Epithelial cell of proximal tubule (primary cell): ENCODE results near the gene IL6R. TPM values are rescaled to one million over a fixed set of nuclear protein-coding genes. Genes with fewer than 3 reads are reported as not detected.

ENCODE experiments used
- DNase-seq: peaks from one replicate; pipeline ENCODE4 v3.0.0-alpha.2; 2011; ENCODE audit warnings: low read depth
- H3K4me3 ChIP-seq: 2 replicates; pipeline ENCODE4 v1.5.1; 2011; ENCODE audit warnings: low read depth, mild to moderate bottlenecking, low read length
- total RNA-seq: library from RNA; depleted of rRNA; stranded (reverse); fragments of >200 nt; gene quantifications from 2 replicates; pipeline ENCODE4 v1.2.3, GENCODE V29; 2015
- TF ChIP-seq, protein P1 (sequence below): conservative IDR thresholded peaks from 2 replicates; pipeline ENCODE4 v1.5.1; 2012; ENCODE audit warnings: low read depth, mild to moderate bottlenecking, low read length

Gene IL6R
- total RNA-seq, 1 donor from 2014 or later: 9.5 TPM

DNA sequence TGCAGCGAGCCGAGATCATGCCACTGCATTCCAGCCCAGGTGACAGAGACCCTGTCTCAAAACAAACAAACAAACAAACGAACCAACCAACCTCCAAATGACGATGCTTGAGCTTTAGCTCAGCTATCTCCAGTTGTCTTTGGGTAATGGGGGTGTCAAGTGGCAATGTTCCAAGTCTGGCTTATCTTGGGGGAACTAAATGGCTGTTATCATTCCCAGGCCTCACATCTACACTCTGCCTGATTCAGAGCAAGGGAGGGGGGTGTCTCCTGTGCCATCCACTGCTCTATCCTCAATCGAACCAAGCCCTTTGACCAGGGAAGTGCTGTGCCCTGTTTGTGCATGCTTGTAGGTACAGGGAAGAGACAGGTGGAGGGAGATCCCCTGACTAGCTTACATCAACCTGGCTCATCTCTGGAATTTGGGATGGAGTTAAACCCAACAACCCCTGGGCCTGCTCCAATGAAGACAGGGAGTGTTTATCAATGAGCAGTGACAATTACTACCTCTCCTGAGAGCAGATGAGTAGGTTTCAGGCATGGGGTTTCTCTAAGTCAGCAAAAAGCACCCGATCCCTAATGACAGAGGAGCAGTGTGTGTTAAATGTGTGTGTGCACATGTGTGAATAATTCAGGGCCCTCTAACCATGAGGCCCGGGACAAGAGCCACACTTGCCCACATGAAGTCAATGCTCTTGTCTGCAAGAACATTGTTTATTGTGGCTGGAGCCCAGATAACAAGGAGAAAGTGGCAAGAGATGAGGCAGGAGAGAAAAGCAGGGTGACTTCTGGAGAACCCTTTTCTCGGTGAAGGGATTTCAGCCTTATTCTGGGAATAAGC, 20.3 kb upstream of the IL6R start:
- H3K4me3 ChIP-seq: no peak overlapping the region
- no peak for DNase-seq
- TF ChIP-seq, protein P1, sequence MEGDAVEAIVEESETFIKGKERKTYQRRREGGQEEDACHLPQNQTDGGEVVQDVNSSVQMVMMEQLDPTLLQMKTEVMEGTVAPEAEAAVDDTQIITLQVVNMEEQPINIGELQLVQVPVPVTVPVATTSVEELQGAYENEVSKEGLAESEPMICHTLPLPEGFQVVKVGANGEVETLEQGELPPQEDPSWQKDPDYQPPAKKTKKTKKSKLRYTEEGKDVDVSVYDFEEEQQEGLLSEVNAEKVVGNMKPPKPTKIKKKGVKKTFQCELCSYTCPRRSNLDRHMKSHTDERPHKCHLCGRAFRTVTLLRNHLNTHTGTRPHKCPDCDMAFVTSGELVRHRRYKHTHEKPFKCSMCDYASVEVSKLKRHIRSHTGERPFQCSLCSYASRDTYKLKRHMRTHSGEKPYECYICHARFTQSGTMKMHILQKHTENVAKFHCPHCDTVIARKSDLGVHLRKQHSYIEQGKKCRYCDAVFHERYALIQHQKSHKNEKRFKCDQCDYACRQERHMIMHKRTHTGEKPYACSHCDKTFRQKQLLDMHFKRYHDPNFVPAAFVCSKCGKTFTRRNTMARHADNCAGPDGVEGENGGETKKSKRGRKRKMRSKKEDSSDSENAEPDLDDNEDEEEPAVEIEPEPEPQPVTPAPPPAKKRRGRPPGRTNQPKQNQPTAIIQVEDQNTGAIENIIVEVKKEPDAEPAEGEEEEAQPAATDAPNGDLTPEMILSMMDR: no peak

DNA sequence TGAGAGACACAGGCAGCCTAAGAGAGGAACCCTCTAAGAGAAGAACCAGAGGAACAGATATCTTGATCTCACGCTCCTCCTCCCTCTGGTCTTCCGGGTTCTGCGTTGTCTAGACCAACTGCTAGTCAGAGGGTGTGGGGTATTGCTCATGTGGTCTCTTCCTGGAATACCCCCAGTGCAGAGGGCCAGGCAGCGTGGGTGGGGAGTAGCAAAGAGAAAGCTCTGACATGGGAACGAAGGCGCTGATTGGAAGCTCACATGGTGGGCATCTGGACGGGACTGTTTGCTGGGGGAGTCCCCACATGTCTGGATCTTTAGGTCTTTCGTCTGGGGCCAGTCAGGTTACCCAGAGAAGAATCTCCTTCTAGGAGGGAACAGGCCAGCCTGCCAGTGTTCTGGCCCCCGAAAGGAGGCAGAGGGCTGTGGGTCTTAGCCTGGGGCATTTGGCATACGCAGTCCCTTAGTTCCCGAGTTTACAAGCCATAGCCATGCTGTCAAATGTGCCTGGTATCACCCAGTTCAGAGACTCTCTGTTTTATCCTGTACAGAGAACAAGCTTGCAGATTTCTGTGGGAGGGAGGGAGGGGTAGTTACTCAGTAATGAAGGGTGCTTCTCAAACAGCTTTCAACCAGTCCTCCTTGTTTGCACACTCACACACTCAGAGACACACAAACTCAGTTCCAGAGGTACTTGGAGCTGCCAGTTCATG, 18.3 kb upstream of the IL6R start:
- TF ChIP-seq, protein P1: no peak
- DNase-seq: no peak
- H3K4me3 ChIP-seq: peak overlapping the region; percentile 28

DNA sequence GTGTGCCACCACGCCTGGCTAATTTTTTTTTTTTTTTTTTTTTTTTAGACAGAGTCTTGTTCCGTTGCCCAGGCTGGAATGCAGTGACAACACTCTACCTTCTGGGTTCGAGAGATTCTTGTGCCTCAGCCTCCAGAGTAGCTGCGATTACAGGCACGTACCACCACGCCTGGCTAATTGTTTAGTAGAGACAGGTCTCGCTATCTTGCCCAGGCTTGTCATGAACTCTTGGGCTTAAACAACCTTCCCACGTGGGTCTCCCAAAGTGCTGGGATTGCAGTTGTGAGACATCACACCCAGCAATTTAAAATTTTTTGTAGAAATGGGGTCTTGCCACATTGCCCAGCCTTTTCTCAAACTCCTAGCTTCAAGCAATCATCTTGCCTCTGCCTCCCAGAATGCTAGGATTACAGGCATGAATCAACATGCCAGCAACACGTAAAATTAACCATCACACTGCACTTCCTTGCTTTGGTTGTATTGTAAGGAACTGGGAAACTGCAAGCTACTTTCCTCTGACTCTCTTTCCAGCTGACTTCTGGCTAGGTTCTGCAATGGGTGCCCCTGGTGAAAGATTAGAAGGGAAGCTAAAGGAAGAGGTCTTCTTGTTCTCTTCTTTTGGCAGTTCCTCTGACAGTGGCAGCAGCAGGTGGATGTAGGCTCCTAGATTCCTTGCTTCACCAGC, 13.9 kb upstream of the IL6R start:
- TF ChIP-seq, protein P1: no peak
- H3K4me3 ChIP-seq: no peak overlapping the region
- DNase-seq: no peak

DNA sequence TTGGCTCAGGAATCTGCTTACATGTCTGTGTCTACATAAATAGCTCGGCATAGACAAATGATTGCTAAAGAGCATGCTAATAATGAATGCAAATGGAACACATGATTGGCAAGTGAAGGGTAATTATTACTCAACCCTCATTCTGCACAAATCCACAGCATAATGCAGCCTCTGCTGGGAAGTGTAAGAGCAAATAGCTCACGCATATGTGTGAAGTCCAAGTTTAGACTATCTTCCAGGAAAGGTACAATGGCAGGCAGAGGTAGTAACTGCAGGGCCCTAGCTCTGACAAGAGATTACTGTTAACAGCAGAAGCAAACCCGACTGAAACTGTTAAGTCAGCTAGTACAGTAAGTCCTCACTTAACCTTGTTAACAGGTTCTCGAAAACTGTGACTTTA, 7.0 kb upstream of the IL6R start:
- no peak for DNase-seq
- TF ChIP-seq, protein P1: no peak
- H3K4me3 ChIP-seq: no peak overlapping the region

DNA sequence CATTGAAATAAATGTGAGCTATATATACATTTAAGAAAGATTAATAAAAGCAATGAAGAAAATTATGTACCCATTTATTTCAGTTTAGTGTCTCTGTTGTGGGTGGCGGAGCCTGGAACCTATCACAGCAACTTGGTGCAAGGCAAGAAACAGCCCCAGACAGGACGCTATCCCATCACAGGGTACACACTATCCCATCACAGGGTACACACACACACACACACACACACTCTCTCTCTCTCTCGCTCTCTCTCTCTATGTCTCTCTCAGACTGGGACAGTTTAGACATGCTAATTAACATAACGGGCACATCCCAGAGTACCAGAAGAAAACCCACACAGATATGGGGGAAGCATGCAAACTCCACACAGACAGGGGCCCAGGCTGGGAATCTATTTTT, 6.5 kb upstream of the IL6R start:
- H3K4me3 ChIP-seq: no peak overlapping the region
- DNase-seq: no peak
- TF ChIP-seq, protein P1: no peak

DNA sequence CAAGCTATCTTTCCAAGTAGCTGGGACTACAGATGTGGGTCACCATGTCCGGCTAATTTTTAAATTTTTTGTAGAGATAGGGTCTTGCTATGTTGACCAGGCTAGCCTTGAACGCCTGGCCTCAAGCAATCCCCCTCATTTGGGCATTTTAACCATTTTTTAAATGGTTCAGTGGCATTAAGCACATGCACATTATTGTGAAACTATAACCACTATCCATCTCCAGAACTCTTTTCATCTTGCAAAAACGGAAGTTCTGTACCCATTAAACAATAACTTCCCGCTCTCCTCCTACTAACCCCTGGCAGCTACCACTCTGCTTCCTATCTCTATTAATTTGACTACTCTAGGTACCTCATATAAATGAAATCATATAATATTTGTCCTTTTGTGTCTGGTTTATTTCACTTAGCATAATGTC, 4.8 kb upstream of the IL6R start:
- no peak overlapping the region for H3K4me3 ChIP-seq
- DNase-seq: no peak
- TF ChIP-seq, protein P1: no peak
